Measurements from ENCODE around the gene COMTD1.

COMTD1 gene

DNA sequence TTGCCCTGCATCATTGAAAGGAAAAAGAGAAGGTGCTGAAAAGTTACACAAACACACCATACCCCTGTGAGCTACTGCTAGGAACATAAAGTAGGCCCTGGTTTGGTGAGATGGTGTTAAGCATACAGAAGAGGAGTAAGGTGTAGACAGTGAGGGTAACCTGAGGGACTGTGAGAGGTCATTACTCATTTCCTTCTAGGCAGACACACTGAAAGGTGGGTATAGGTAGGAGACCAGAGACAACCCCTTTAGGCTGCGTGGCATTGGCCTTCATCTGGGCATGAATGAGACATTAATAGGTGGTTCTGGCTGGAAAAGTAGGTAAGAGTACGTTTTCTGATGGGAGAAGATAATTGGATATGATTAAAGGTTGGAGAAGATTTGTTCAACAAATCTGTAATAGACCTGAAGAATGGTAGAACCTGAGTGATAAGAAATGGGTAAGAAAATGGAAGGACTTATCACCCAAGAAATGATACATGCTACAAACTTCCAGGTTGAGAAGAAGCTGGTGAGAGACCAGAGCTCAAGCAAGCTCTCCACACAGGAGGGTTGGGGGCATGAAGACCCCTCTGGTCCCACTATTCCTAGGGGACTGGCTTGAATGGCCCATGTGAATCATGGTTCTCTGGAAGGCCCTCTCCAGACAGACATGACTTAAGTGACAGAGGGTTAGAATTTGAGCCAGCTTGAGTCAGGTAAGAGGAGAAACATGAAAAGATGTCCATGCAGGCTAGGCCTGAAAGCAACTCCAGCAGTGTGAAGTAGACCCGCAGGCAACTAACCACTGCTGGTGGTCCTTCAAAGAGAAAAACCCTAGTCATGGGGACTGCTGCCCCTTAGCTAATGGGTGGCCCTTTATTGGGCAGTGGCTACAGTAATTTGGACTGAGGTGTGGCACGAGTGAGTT is 3.8 kb downstream of the COMTD1 start:
- H3K4me3 ChIP-seq (ENCODE audit: control insufficient read depth, low read depth, low read length), result no peak overlapping the region
- DNase-seq (ENCODE audit: low read depth), result no peak
- TF ChIP-seq, protein P1, sequence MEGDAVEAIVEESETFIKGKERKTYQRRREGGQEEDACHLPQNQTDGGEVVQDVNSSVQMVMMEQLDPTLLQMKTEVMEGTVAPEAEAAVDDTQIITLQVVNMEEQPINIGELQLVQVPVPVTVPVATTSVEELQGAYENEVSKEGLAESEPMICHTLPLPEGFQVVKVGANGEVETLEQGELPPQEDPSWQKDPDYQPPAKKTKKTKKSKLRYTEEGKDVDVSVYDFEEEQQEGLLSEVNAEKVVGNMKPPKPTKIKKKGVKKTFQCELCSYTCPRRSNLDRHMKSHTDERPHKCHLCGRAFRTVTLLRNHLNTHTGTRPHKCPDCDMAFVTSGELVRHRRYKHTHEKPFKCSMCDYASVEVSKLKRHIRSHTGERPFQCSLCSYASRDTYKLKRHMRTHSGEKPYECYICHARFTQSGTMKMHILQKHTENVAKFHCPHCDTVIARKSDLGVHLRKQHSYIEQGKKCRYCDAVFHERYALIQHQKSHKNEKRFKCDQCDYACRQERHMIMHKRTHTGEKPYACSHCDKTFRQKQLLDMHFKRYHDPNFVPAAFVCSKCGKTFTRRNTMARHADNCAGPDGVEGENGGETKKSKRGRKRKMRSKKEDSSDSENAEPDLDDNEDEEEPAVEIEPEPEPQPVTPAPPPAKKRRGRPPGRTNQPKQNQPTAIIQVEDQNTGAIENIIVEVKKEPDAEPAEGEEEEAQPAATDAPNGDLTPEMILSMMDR (conservative IDR thresholded peaks at IDR 0.05; ENCODE audit: control insufficient read depth, insufficient read depth, low read depth, low read length), result no peak

DNA sequence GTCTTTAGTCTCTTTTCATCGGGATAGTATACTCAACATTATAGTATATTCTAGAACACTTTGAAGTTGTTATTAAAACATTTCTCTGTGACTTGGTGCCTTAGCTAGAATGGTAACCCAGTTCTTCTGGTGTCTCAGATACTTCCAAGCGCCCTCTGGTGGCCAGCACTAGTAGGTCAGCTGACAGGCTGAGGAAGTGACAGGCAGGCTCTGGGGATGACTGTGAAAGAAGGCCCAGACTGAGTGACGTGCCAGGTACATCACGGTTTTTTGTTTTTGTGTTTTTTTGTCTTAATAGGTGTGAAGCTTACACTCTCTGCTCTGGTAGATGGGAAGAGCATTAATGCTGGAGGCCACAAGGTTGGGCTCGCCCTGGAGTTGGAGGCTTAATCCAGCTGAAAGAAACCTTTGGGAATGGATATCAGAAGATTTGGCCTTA is 5.1 kb downstream of the COMTD1 start:
- peak; percentile 86 for DNase-seq (ENCODE audit: low read depth)
- TF ChIP-seq, protein P1 (conservative IDR thresholded peaks at IDR 0.05; ENCODE audit: control insufficient read depth, insufficient read depth, low read depth, low read length), result peak; percentile 94
- H3K4me3 ChIP-seq (ENCODE audit: control insufficient read depth, low read depth, low read length), result no peak overlapping the region

DNA sequence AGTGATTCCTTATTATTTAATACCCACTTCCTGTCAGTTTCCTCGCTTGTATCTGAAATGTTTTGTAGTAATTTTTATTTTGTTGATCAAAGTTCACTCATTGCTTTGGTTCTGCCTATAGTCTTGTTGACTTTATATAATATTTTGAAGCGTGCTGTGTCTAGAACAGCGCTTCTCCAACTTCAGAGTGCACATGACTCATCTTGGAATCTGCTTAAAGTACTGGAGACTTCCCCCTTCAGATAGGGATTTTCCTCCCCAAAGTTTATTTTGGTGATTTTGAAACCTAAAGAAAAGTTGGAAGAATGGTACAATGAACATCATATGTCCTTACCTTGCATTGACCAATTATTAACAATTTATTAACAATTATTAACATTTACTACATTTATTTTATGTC is 5.8 kb downstream of the COMTD1 start:
- peak; percentile 50 for DNase-seq (ENCODE audit: low read depth)
- TF ChIP-seq, protein P1 (conservative IDR thresholded peaks at IDR 0.05; ENCODE audit: control insufficient read depth, insufficient read depth, low read depth, low read length), result no peak

DNA sequence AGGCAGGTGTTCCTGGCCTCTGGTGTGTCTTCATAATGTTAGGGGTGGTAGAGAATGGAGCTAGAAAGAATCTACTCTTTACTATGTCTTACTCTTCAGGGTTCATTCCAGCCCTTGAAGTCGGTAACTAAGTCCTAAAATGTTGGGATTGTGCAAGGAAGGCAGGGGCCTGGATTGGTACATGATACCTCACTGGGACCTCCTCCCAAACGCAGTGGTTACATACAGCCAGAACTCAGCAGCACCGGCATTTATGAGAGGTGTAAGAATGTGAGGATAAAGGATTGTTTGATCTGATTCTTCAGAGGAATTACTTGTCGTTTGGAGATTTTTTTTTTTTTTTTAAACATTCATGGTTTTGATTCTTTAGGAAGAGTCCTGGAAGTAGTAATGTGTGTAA is 6.9 kb downstream of the COMTD1 start:
- no peak for DNase-seq (ENCODE audit: low read depth)
- H3K4me3 ChIP-seq (ENCODE audit: control insufficient read depth, low read depth, low read length), result no peak overlapping the region
- TF ChIP-seq, protein P1 (conservative IDR thresholded peaks at IDR 0.05; ENCODE audit: control insufficient read depth, insufficient read depth, low read depth, low read length), result no peak

More for the DNA sequence above, 5.8 kb downstream of the COMTD1 start:
- H3K4me3 ChIP-seq (ENCODE audit: control insufficient read depth, low read depth, low read length), result no peak overlapping the region

DNA sequence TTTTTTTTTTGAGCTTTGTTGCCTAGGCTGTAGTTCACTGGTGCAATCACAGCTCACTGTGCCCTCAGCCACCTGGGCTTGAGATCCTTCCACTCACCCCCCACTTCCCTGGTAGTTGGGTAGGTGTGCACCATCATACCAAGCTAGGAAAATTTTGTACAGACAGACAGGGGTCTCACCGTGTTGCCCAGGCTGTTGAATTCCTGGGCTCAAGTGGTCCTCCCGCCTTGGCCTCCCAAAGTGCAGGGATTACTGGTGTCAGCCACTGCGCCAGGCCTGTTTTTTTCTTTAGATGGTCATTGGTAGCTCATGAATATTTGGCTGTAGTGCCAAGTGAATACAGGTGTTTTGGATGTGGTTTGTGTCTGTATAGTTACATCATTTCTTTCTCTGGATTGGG is 7.5 kb downstream of the COMTD1 start:
- TF ChIP-seq, protein P1 (conservative IDR thresholded peaks at IDR 0.05; ENCODE audit: control insufficient read depth, insufficient read depth, low read depth, low read length), result no peak
- no peak overlapping the region for H3K4me3 ChIP-seq (ENCODE audit: control insufficient read depth, low read depth, low read length)
- no peak for DNase-seq (ENCODE audit: low read depth)

DNA sequence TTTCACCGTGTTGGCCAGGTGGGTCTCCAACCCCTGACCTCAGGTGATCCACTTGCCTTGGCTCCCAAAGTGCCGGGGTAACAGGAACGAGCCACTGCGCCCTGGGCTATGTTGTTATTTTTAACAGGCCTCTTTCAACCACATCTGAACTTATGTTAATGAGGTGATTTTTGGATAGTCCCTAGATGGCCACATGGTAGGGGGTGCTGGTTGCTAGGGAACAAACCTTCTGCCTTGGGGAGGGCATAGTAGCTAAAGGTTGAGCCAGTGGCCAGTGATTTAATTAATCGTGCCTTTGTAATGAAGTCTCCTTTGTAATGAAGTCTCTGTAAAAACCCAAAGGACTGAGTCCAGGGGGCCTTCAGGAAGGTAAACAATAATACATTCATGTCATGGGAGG is 9.1 kb downstream of the COMTD1 start:
- H3K4me3 ChIP-seq (ENCODE audit: control insufficient read depth, low read depth, low read length), result no peak overlapping the region
- TF ChIP-seq, protein P1 (conservative IDR thresholded peaks at IDR 0.05; ENCODE audit: control insufficient read depth, insufficient read depth, low read depth, low read length), result no peak
- DNase-seq (ENCODE audit: low read depth), result no peak

Measured in fibroblast of mammary gland (primary cell).